ENCODE measurements around the gene NUTM1.

NUTM1 gene

GRCh38 chr15:34364041-34364440 lies 20.9 kb downstream of the NUTM1 start:
- TF ChIP-seq CTCF (IDR thresholded peaks at IDR 0.05) = no peak

- TF ChIP-seq CTCF (IDR thresholded peaks at IDR 0.05) = no peak
These were observed 22.1 kb downstream of the NUTM1 start for GRCh38 chr15:34365091-34365825.

GRCh38 chr15:34365836-34366235 lies 22.7 kb downstream of the NUTM1 start:
- TF ChIP-seq CTCF (IDR thresholded peaks at IDR 0.05) = no peak

DNA sequence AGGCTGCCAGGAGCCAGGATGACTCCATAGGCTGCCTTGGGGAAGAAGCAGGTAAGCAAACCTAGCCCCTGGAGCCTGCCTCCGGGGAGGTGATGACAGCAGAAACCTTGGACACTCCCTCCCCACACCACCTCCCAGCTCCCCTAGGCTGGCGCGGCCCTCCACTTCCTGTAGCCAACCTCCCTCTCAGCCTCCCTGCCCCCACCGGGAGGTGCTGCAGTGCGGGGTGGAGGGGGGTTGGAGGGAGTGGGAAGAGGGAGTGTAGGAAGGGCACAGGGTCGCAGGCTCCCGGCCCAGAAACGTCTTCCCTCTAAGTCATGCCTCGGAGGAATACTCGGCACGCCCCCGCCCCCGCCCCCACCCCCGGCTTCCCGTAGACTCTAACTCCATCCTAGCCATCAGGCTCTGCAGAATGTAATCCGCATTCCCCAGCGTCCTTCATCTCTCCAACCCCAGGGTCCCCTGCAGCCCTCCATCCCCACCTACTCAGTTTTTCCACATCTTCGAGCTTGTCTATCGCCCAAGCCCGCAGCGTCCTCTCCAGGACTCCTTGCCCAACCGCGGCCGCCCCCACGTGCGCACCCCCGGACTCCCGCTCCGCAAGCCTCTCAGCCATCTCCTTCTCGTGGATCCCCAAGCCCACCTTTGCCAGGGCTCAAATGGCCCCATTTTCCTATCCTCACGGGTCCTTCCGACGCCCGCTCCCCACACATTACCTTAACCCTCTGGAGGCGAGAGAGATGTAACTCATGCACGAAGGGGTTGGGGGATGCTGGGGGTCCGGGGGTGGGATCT lies 23.4 kb downstream of the NUTM1 start:
- TF ChIP-seq CTCF (IDR thresholded peaks at IDR 0.05) = no peak

- peak; percentile 98 for TF ChIP-seq CTCF (IDR thresholded peaks at IDR 0.05)
These were observed 24.3 kb downstream of the NUTM1 start, which contains the start of gene LPCAT4 for GRCh38 chr15:34367101-34368081. Gene LPCAT4 (minus strand): TSS chr15:34367196. CDS start chr15:34367100, 96 bp downstream.

DNA sequence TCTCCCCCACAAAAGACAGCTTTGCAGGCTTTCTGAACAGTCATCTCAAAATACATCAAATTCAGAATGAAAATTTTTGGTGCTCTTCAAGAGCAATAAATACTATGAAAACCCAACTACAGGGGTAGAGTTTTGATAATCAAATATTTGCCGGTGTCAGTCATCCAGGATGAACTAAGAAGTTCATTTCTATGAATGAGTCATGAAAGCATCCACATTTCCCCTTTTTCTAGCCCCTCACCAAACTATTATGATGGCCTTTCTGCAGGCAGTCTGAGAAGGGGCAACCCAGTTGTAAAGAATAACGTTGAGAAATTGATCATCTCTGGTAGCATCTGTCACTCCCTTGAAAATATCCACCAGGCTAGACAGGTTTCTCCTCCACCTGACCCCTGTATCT lies 27.0 kb downstream of the NUTM1 start:
- no peak for TF ChIP-seq CTCF (IDR thresholded peaks at IDR 0.05)

DNA sequence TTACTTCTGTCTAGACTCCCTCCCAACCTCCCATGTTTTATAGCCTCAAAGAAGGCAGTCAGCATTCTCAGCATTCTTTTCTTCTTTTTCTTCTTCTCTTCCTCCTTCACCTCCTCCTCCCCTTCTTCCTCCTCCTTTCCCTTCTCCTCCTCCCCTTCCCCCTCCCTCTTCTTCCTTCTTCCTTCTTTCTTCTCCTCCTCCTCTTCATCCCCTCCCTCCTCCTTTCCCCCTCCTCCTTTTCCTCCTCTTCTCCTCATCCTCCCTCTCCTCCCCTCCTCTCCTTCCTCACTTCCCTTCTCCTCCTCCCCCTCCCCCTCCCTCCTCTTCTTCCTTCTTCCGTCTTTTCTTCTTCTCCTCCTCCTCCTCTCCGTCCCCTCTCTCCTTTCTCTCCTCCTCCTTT lies 27.5 kb downstream of the NUTM1 start:
- TF ChIP-seq CTCF (IDR thresholded peaks at IDR 0.05) = no peak

Data from LNCAP (cell line).